ENCODE measurements around the gene ARHGEF5.

ARHGEF5 gene

DNA sequence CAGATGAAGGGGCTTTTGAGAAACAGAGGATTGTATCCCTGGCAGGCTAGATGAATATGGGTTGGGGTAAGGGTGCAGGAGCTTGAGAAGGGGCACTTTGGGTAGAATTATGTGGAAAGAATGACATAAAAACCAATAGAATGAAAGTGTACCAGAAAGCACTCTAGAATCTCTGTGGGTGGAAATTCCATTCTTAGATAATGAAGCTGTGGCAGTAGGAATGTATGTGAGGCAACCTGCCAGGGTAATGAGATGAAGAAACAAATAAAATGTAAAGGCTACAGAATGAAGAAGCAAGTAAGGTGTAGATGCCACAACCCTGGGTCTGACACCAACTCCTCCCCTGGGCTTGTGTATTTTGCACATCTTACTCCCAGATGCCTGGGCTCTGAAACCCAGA is 31.5 kb downstream of the ARHGEF5 start:
- no peaks in the 10 kb centered on the region for H3K27me3 ChIP-seq (ENCODE audit: insufficient read depth, low read length, poor library complexity)
- DNase-seq = no peak
- H3K9me3 ChIP-seq (ENCODE audit: insufficient read depth, low read length, severe bottlenecking) = no peaks in the 10 kb centered on the region
- H2AFZ ChIP-seq (ENCODE audit: low read depth, low read length) = no peak overlapping the region
- no peaks in the 10 kb centered on the region for H3K36me3 ChIP-seq (ENCODE audit: insufficient read depth, low read length)
- no peak for TF ChIP-seq EZH2 (IDR thresholded peaks at IDR 0.05; ENCODE audit: borderline replicate concordance, low read depth, low read length, severe bottlenecking)
- H3K4me3 ChIP-seq (ENCODE audit: low read depth in 1 of 2, low read length in 2 of 2) = no peak overlapping the region
- H4K20me1 ChIP-seq (ENCODE audit: insufficient read depth, low read length) = no peaks in the 10 kb centered on the region
- no peaks in the 10 kb centered on the region for H3K79me2 ChIP-seq (ENCODE audit: insufficient read depth, low read length)
- no peak overlapping the region for H3K4me2 ChIP-seq (ENCODE audit: insufficient read depth, low read length)
- no peak overlapping the region for H3K9ac ChIP-seq (ENCODE audit: low read depth, low read length)
- no peak overlapping the region for H3K27ac ChIP-seq (ENCODE audit: low read length)
- no peak for ATAC-seq (ENCODE audit: insufficient read depth, low read depth)
- peaks cover 5% of the 10 kb centered on the region; the same call in 1 of the 2 replicates for H3K4me1 ChIP-seq (ENCODE audit: insufficient read depth, low read length)

GRCh38 chr7:144388950-144389349 is 33.7 kb downstream of the ARHGEF5 start:
- Histone ChIP-seq H3K4me3 (ENCODE audit: low read depth in 1 of 2, low read length in 2 of 2) (no peak overlapping the region), H3K36me3 (ENCODE audit: insufficient read depth, low read length) (no peaks in the 10 kb centered on the region), H3K9ac (ENCODE audit: low read depth, low read length) (no peak overlapping the region), H3K27ac (ENCODE audit: low read length) (no peak overlapping the region), H3K9me3 (ENCODE audit: insufficient read depth, low read length, severe bottlenecking) (no peaks in the 10 kb centered on the region), H3K27me3 (ENCODE audit: insufficient read depth, low read length, poor library complexity) (peaks cover 4% of the 10 kb centered on the region), H3K4me1 (ENCODE audit: insufficient read depth, low read length) (peaks cover 5% of the 10 kb centered on the region; the same call in 1 of the 2 replicates), H3K79me2 (ENCODE audit: insufficient read depth, low read length) (no peaks in the 10 kb centered on the region), H4K20me1 (ENCODE audit: insufficient read depth, low read length) (no peaks in the 10 kb centered on the region), H2AFZ (ENCODE audit: low read depth, low read length) (no peak overlapping the region), H3K4me2 (ENCODE audit: insufficient read depth, low read length) (no peak overlapping the region)
- ATAC-seq (ENCODE audit: insufficient read depth, low read depth) = no peak
- no peak for DNase-seq
- no peak for TF ChIP-seq CTCF (IDR thresholded peaks at IDR 0.05; ENCODE audit: borderline replicate concordance, extremely low read depth, low read length, poor library complexity, severe bottlenecking)
- TF ChIP-seq EZH2 (IDR thresholded peaks at IDR 0.05; ENCODE audit: borderline replicate concordance, low read depth, low read length, severe bottlenecking) = no peak

- TF ChIP-seq CTCF (IDR thresholded peaks at IDR 0.05; ENCODE audit: borderline replicate concordance, extremely low read depth, low read length, poor library complexity, severe bottlenecking) (no peak), EZH2 (IDR thresholded peaks at IDR 0.05; ENCODE audit: borderline replicate concordance, low read depth, low read length, severe bottlenecking) (no peak)
- ATAC-seq (ENCODE audit: insufficient read depth, low read depth) = no peak
- Histone ChIP-seq H3K4me2 (ENCODE audit: insufficient read depth, low read length) (no peak overlapping the region), H3K4me3 (ENCODE audit: low read depth in 1 of 2, low read length in 2 of 2) (no peak overlapping the region), H4K20me1 (ENCODE audit: insufficient read depth, low read length) (no peaks in the 10 kb centered on the region), H3K9ac (ENCODE audit: low read depth, low read length) (no peak overlapping the region), H2AFZ (ENCODE audit: low read depth, low read length) (peak overlapping the region; percentile 32; the same call in 1 of the 2 replicates), H3K79me2 (ENCODE audit: insufficient read depth, low read length) (no peaks in the 10 kb centered on the region), H3K27me3 (ENCODE audit: insufficient read depth, low read length, poor library complexity) (peaks cover 6% of the 10 kb centered on the region), H3K9me3 (ENCODE audit: insufficient read depth, low read length, severe bottlenecking) (no peaks in the 10 kb centered on the region), H3K36me3 (ENCODE audit: insufficient read depth, low read length) (no peaks in the 10 kb centered on the region), H3K27ac (ENCODE audit: low read length) (no peak overlapping the region), H3K4me1 (ENCODE audit: insufficient read depth, low read length) (peaks cover 5% of the 10 kb centered on the region; the same call in 1 of the 2 replicates)
- DNase-seq = no peak
Measured at GRCh38 chr7:144390481-144390880, 35.3 kb downstream of the ARHGEF5 start.

GRCh38 chr7:144391014-144391413 is 35.8 kb downstream of the ARHGEF5 start:
- H3K36me3 ChIP-seq (ENCODE audit: insufficient read depth, low read length) = no peaks in the 10 kb centered on the region
- H3K4me3 ChIP-seq (ENCODE audit: low read depth in 1 of 2, low read length in 2 of 2) = no peak overlapping the region
- H4K20me1 ChIP-seq (ENCODE audit: insufficient read depth, low read length) = no peaks in the 10 kb centered on the region
- H3K27ac ChIP-seq (ENCODE audit: low read length) = no peak overlapping the region
- DNase-seq (no peak), ATAC-seq (ENCODE audit: insufficient read depth, low read depth) (no peak)
- no peaks in the 10 kb centered on the region for H3K9me3 ChIP-seq (ENCODE audit: insufficient read depth, low read length, severe bottlenecking)
- no peaks in the 10 kb centered on the region for H3K79me2 ChIP-seq (ENCODE audit: insufficient read depth, low read length)
- no peak for TF ChIP-seq EZH2 (IDR thresholded peaks at IDR 0.05; ENCODE audit: borderline replicate concordance, low read depth, low read length, severe bottlenecking)
- no peak for TF ChIP-seq CTCF (IDR thresholded peaks at IDR 0.05; ENCODE audit: borderline replicate concordance, extremely low read depth, low read length, poor library complexity, severe bottlenecking)
- H3K9ac ChIP-seq (ENCODE audit: low read depth, low read length) = no peak overlapping the region
- H3K27me3 ChIP-seq (ENCODE audit: insufficient read depth, low read length, poor library complexity) = peaks cover 6% of the 10 kb centered on the region
- H2AFZ ChIP-seq (ENCODE audit: low read depth, low read length) = no peak overlapping the region; the same call in 1 of the 2 replicates
- peaks cover 5% of the 10 kb centered on the region; the same call in 1 of the 2 replicates for H3K4me1 ChIP-seq (ENCODE audit: insufficient read depth, low read length)
- H3K4me2 ChIP-seq (ENCODE audit: insufficient read depth, low read length) = no peak overlapping the region
